Astrocyte (in vitro differentiated cells and primary cell): ENCODE results near the gene PEPD. TPM values are rescaled to one million over a fixed set of nuclear protein-coding genes. Genes with fewer than 3 reads are reported as not detected.

ENCODE experiments used
- DNase-seq: peaks from one replicate; pipeline ENCODE4 v3.0.0-alpha.2; 2010; ENCODE audit warnings: low read depth
- FAIRE-seq: peaks from 2 replicates; lab custom pipeline; 2011; peaks lifted over from hg19 to GRCh38; lab: Jason Lieb, UNC
- H2AFZ ChIP-seq: 2 replicates; pipeline ENCODE4 v1.6.0; 2012; ENCODE audit warnings: low read depth, low read length, inconsistent platforms
- H3K27ac ChIP-seq: 2 replicates; pipeline ENCODE4 v1.5.1; 2011; ENCODE audit warnings: low read depth, low read length, inconsistent platforms
- H3K27me3 ChIP-seq: 2 replicates; pipeline ENCODE4 v1.6.0; 2011; ENCODE audit warnings: low read length, inconsistent platforms; ENCODE audit not compliant: insufficient read depth
- H3K36me3 ChIP-seq: 2 replicates; pipeline ENCODE4 v1.5.1; 2011; ENCODE audit warnings: low read length, inconsistent platforms; ENCODE audit not compliant: insufficient read depth
- H3K4me1 ChIP-seq: 2 replicates; pipeline ENCODE4 v1.5.1; 2011; ENCODE audit warnings: low read length, inconsistent platforms; ENCODE audit not compliant: insufficient read depth
- H3K4me2 ChIP-seq: 2 replicates; pipeline ENCODE4 v1.6.0; 2012; ENCODE audit warnings: low read length, inconsistent platforms
- H3K4me3 ChIP-seq: 2 replicates; pipeline ENCODE4 v1.5.1; 2011; ENCODE audit warnings: low read depth, mild to moderate bottlenecking, low read length, inconsistent platforms; ENCODE audit not compliant: insufficient read depth
- H3K79me2 ChIP-seq: 2 replicates; pipeline ENCODE4 v1.6.0; 2012; ENCODE audit warnings: mild to moderate bottlenecking, low read length, inconsistent platforms; ENCODE audit not compliant: insufficient read depth
- H3K9ac ChIP-seq: 2 replicates; pipeline ENCODE4 v1.6.0; 2012; ENCODE audit warnings: mild to moderate bottlenecking, low read length, inconsistent platforms
- H3K9me3 ChIP-seq: 2 replicates; pipeline ENCODE4 v1.5.1; 2012; ENCODE audit warnings: low read depth, mild to moderate bottlenecking, low read length, inconsistent platforms; ENCODE audit not compliant: insufficient read depth
- H4K20me1 ChIP-seq: 2 replicates; pipeline ENCODE4 v1.6.0; 2012; ENCODE audit warnings: low read length, inconsistent platforms; ENCODE audit not compliant: insufficient read depth
- H3K27ac Mint-ChIP-seq: one replicate; pipeline ENCODE4 v1.8.0; 2021; ENCODE audit warnings: mild to moderate bottlenecking, mixed read lengths; ENCODE audit not compliant: unreplicated experiment
- H3K27me3 Mint-ChIP-seq: one replicate; pipeline ENCODE4 v1.8.0; 2021; ENCODE audit warnings: low read depth, mixed read lengths; ENCODE audit not compliant: unreplicated experiment
- H3K36me3 Mint-ChIP-seq: one replicate; pipeline ENCODE4 v1.8.0; 2021; ENCODE audit warnings: low read depth, mixed read lengths; ENCODE audit not compliant: unreplicated experiment
- H3K4me1 Mint-ChIP-seq: one replicate; pipeline ENCODE4 v1.8.0; 2021; ENCODE audit warnings: low read depth, mixed read lengths; ENCODE audit not compliant: unreplicated experiment
- H3K4me3 Mint-ChIP-seq: one replicate; pipeline ENCODE4 v1.8.0; 2021; ENCODE audit warnings: mild to moderate bottlenecking, moderate library complexity, mixed read lengths; ENCODE audit not compliant: unreplicated experiment
- H3K9me3 Mint-ChIP-seq: one replicate; pipeline ENCODE4 v1.8.0; 2021; ENCODE audit warnings: mild to moderate bottlenecking, mixed read lengths; ENCODE audit not compliant: unreplicated experiment
- EZH2 ChIP-seq: IDR thresholded peaks from 2 replicates; pipeline ENCODE4 v1.6.1; 2012; ENCODE audit warnings: mild to moderate bottlenecking, low read length, inconsistent platforms; ENCODE audit not compliant: insufficient read depth
- total RNA-seq: library from RNA; stranded (reverse); gene quantifications from 2 replicates; pipeline ENCODE4 v1.2.1, GENCODE V29; 2021
- TF ChIP-seq, protein P1 (sequence below): IDR thresholded peaks from 2 replicates; pipeline ENCODE4 v1.5.1; 2011; ENCODE audit warnings: low read depth, mild to moderate bottlenecking, inconsistent platforms, low read length, moderate library complexity; ENCODE audit not compliant: insufficient read depth

Gene PEPD
- total RNA-seq, 1 donor from 2014 or later = 37.9 TPM

DNA sequence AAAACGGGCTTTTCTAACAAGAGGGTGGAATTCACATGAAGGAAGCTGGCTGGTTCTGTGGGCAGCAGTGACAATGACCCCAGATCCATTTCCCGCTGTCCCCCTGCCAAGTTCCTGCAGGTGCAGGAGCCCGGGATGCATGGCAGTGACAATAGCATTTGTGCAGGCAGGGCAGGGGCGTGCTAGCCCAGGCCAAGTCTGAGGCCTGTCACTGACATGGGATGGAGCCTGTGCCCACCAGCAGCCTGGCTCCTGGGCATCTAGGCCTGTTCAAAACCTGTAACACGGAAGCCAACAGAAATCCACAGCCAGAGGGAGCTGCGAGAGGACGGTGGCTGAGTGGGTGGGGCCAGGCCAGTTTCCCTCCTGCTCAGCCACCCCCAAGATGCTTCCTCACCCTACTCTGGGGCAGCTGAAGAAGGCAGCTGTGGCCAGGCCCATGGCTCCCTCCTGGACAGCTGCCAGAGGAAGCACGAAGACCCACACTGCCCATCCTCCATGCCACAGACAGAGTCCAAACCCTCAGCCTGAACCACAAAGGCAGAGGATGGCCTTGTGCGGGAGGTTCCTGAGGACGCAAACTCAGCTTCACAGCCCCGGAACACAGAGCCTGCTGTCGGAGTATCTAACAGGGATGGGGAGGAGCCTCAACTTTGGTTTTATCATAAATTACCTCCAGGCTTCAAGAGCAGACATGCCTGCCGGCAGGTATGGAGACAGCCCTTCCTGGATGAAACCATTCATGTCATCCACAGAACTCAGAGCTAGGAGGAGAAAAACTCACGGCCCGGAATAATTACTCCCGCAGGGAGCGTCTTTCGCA lies 74.0 kb downstream of the PEPD start:
- no peak overlapping the region for H3K4me2 ChIP-seq
- no peak overlapping the region for H2AFZ ChIP-seq
- peaks cover 2% of the 10 kb centered on the region for H3K36me3 ChIP-seq
- H3K36me3 Mint-ChIP-seq = peaks cover 13% of the 10 kb centered on the region
- H3K4me1 Mint-ChIP-seq = no peaks in the 10 kb centered on the region
- FAIRE-seq = no peak
- H3K4me1 ChIP-seq = peaks cover 18% of the 10 kb centered on the region
- H3K9me3 Mint-ChIP-seq = no peaks in the 10 kb centered on the region
- H4K20me1 ChIP-seq = peaks cover 6% of the 10 kb centered on the region
- H3K27me3 Mint-ChIP-seq = peaks cover 3% of the 10 kb centered on the region
- no peak overlapping the region for H3K9ac ChIP-seq
- no peak overlapping the region for H3K4me3 ChIP-seq
- no peaks in the 10 kb centered on the region for H3K9me3 ChIP-seq
- TF ChIP-seq, protein P1, sequence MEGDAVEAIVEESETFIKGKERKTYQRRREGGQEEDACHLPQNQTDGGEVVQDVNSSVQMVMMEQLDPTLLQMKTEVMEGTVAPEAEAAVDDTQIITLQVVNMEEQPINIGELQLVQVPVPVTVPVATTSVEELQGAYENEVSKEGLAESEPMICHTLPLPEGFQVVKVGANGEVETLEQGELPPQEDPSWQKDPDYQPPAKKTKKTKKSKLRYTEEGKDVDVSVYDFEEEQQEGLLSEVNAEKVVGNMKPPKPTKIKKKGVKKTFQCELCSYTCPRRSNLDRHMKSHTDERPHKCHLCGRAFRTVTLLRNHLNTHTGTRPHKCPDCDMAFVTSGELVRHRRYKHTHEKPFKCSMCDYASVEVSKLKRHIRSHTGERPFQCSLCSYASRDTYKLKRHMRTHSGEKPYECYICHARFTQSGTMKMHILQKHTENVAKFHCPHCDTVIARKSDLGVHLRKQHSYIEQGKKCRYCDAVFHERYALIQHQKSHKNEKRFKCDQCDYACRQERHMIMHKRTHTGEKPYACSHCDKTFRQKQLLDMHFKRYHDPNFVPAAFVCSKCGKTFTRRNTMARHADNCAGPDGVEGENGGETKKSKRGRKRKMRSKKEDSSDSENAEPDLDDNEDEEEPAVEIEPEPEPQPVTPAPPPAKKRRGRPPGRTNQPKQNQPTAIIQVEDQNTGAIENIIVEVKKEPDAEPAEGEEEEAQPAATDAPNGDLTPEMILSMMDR = no peak
- TF ChIP-seq EZH2 = no peak
- H3K27ac ChIP-seq = no peak overlapping the region
- H3K79me2 ChIP-seq = no peaks in the 10 kb centered on the region
- no peak overlapping the region for H3K4me3 Mint-ChIP-seq
- no peak for DNase-seq
- no peaks in the 10 kb centered on the region for H3K27me3 ChIP-seq
- H3K27ac Mint-ChIP-seq = no peak overlapping the region

- FAIRE-seq = no peak
- no peak overlapping the region for H2AFZ ChIP-seq
- peaks cover 6% of the 10 kb centered on the region for H4K20me1 ChIP-seq
- H3K4me3 ChIP-seq = no peak overlapping the region
- H3K4me1 ChIP-seq = peaks cover 18% of the 10 kb centered on the region
- no peak for TF ChIP-seq EZH2
- TF ChIP-seq, protein P1 = no peak
- H3K79me2 ChIP-seq = no peaks in the 10 kb centered on the region
- peaks cover 3% of the 10 kb centered on the region for H3K27me3 Mint-ChIP-seq
- no peak overlapping the region for H3K27ac ChIP-seq
- no peak overlapping the region for H3K27ac Mint-ChIP-seq
- H3K27me3 ChIP-seq = no peaks in the 10 kb centered on the region
- H3K9me3 Mint-ChIP-seq = no peaks in the 10 kb centered on the region
- H3K36me3 Mint-ChIP-seq = peaks cover 13% of the 10 kb centered on the region
- H3K4me2 ChIP-seq = peak overlapping the region; percentile 44
- no peak overlapping the region for H3K4me3 Mint-ChIP-seq
- DNase-seq = no peak
- no peaks in the 10 kb centered on the region for H3K9me3 ChIP-seq
- no peak overlapping the region for H3K9ac ChIP-seq
- H3K4me1 Mint-ChIP-seq = no peaks in the 10 kb centered on the region
- peaks cover 2% of the 10 kb centered on the region for H3K36me3 ChIP-seq
Measured at GRCh38 chr19:33446330-33447293, 75.0 kb downstream of the PEPD start.
